HG03469 (cell line): ENCODE results near the gene SUCO.
"Not testable (repeated sequence)": the region's sequence is repeated elsewhere in the genome, so short reads cannot be mapped to it uniquely, and the experiment has no call there.

Experiments used
- ATAC-seq: cut with Tn5 transposase; IDR thresholded peaks from one replicate; pipeline ENCODE4 v1.9.1; 2021; ENCODE audit warnings: mild to moderate bottlenecking, moderate library complexity, moderate number of reproducible peaks; ENCODE audit not compliant: unreplicated experiment

SUCO gene

DNA sequence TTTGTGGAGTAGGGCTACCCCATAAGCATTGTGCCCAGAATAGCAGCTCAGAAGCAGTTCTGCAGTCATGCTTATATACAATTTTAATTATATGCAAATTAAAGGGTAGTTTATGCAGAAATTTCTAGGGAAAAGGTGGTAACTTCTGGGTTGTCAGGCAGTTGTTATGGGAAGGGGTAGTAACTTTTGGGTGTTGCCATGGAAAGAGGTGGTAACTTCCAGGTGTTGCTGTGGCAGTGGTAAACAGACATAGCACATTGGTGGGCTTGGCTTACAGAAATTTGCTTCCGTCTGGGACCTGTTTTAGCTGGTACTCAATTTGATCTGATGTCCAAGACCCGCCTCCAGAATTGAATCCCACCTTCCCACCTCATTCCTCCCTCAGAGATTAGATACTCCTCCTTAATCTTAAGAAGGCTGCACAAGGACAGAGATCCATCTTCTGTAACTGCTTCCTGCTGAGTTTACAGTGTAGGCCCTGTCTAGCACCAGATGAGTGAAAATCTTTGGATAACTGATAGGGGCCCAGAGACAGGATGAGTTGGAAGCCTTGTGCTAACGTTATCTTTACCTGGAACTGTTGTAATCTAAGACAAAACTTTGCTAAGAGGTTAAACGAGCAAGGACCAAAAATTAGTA is 26.7 kb downstream of the SUCO start:
- no peak for ATAC-seq

DNA sequence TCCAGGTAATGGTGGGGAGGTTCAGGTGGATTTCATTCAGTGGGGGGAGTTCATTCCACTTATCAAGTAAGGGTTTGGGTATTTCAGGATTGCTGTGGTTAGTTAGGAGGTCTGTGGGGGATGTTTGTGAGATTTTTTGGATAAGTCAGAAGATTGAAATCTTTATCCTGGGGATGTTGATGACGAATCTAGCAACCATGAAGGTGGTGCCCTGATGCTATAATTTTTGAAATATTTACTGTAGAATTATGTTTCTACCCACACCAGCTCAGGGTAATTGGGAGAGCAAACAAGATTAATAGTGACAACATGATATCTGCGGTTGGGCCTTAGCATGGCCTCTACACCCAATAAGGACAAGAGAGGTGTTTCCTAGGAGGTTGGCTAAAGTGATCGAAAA is 28.3 kb downstream of the SUCO start:
- ATAC-seq, result no peak

DNA sequence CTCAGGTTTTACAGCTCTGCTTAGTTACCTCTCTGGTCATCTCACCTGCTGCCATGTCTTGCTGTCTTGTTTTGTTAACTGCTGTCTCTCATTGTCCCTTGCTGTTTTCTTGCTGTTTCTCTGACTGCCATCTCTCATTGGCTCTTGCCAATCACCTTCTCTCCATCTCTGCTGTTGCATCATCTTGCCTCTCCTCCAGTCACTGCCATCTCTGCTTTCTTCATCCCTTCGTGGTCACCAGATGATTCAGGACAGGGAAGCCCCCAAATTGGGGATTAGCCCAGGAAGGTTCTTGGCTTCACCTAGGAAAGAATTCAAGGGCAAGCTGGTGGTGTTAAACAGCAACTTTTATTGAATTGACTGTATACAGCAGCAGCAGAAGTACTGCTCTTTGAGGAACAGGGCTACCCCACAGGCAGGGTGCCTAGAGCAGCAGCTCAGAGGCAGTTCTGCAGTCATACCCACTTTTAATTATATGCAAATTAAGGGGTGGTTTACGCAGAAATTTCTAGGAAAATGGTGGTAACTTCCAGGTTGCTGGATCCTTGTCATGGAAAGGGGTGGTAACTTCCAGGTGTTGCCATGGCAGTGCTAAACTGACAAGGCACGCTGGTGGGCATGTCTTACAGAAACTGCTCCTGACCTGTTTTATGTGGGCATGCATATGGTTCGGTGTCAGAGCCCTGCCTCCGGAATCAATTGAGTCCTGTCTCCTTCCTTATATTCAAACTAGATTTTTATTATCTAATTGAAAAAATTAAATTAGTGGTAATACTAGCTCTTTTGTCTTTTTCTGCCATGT is 33.4 kb downstream of the SUCO start:
- no peak for ATAC-seq

DNA sequence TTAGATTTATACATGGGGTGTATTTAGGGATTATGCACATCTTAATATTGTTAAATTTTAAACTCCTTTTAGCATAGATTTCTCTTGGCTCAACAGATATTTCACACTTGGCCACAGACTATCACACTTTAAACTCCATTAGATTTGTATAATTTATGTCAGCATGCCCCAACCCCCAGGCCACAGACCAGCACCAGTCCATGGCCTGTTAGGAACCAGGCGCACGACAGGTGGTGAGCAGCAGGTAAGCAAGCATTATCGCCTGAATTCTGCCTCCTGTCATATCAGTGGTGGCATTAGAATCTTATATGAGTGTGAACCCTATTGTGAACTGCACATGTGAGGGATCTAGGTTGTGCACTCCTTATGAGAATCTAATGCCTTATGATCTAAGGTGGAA is 34.8 kb downstream of the SUCO start:
- ATAC-seq, result no peak

DNA sequence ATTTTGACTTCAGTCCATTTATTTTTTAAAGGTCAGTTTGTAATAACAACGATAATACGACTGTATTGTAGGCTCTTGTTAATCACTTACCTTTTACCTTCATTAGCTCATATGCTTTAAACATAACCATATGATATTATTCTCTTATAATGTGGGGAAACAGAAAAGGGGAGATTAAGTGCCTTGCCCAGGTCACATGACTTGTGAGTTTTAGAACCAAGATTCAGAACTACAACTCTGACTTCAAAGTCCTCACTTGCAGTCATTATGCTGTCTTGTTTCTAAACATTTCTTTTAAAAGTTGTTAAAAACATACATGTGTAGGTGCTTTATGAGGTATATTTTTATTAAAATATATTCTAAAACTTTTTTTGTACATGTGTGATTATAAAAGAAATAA is 41.1 kb downstream of the SUCO start:
- ATAC-seq, result no peak

DNA sequence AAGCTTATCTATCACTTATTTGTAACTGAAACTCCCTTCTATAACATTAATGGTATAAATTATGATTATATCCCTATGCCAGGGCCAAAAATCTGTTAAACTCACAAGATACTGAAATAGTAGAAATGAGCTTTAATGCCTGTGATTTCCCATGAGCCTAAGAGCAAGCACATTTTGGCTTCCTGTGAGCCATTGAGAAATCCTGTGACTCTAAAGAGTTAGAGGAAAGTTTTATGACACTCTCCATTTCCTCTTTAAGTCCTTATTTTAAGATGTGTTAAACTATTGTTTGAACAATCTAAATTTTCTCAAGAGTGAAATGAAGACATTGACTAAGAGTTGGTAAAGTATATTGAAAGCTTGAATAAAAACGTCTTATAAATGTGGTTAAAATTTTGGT is 45.6 kb downstream of the SUCO start:
- no peak for ATAC-seq

DNA sequence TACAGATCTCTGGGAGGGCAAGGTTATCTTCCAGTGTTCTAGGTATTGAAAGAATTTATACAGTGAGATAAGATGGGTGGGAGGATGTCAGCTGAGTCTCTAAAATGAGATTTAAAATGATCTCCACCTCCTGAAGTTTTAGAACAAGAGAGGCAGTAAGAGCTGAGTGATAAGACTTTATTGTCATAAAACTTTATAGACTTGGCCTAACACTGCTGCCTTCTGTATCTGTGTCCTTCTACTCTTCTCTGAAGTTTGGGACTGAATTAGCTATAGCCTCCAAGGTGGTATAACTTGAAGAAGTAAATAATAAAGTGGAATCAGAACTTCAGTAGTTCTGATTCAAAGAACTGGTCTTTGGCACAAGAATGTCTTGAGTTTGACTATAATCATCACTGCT is 48.3 kb downstream of the SUCO start:
- ATAC-seq, result no peak

DNA sequence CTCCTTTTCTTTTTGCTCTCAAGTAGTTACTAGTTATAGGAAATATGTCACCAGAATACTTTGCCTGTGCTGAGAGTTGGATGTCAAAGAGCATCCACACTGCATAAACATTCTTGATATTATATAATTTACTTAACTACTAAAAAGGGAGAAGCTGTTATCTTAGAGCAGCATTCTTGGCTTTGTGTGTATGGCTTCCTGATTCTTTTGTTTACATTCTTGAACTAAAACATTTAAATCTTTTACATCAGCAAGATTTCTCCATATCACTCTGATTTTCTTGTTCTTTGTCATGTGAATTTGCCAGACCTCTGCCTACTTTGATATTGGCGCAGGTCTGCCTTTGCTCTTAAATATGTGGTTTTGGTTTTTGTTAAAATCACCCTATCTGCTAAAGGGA is 48.8 kb downstream of the SUCO start:
- ATAC-seq, result no peak

DNA sequence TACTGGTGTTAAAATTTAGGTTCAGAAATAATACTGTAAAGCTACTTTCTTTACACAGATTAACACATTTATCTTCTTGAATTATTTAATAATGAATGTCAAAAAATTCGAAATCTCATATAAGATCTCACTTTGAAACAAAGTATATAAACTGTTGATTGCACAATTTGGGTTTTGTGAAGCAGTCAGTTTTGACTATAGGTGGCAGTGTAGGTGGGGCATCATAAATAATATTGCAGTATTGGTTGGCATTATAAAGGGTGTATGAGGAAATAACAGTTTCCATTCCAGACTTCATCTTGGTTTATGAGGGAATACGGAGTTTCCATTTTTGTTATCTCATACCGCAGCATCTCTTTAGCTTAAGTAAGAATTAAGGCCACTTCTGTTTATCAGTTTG is 49.9 kb downstream of the SUCO start:
- ATAC-seq, result no peak

DNA sequence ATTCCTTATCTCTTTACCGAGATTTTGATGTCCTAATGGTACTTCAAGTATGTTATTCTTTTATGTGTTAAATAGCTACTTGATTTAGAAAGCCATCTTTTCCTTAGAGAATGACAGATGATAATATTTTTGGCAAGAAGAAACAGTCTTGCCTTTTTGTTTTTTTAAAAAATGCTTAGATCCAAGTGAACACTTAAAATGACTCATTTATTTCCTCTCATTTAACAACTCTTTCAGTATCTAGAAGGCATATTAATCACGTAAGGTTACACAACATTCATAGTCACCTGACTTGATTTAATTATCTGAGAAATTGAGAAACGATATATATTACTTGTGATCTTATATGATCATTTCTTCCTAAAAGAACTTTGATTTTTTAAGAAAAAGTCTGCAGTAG is 52.4 kb downstream of the SUCO start:
- no peak for ATAC-seq

DNA sequence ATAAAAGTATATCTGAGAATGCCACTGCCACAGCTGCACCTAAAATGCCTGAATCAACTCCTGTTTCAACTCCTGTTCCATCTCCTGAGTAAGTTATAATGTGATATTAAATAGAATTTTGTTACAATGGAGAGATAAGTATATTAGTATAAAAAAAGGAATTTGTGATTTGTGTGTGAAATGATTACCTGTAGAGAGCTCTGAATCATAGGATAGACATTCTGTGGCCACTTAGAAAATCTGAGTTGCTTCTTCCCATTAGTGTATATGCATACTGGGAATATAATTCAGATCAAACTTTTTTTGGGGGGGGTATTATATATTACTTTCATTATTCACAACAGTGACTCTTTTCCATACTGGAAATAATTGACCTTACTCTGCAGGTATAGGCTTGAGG is 52.9 kb downstream of the SUCO start:
- no peak for ATAC-seq

DNA sequence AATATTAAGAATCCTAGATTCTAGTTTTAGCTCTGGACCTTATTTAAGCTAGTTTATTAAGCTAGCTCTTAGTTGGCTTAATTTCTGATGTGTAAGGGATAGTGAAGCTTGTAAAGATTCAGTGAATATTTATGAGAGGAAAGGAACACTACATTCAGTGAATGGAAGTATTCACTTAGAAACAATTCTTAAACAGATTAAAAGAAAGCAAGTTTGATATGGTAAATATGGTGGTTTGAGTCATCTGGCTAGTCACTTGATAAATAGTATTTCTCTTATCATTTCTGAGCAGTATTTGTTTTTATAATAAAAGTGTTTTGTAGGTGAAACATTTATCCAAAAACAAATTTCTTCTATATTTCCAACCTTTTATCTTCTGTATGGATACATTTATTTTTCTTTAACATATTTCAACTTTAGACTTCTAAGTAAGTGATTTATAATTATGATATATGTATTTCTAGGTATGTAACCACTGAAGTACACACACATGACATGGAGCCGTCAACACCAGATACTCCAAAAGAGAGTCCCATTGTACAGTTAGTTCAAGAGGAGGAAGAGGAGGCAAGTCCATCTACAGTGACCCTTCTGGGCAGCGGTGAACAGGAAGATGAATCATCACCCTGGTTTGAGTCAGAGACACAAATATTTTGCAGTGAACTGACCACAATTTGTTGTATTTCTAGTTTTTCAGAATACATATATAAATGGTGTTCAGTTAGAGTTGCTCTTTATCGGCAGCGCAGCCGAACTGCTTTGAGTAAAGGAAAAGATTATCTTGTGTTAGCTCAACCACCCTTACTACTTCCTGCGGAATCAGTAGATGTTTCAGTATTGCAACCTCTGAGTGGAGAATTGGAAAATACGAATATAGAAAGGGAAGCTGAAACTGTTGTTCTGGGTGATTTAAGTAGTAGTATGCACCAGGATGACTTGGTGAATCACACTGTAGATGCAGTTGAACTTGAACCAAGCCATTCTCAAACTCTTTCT is 55.6 kb downstream of the SUCO start:
- ATAC-seq, result no peak

DNA sequence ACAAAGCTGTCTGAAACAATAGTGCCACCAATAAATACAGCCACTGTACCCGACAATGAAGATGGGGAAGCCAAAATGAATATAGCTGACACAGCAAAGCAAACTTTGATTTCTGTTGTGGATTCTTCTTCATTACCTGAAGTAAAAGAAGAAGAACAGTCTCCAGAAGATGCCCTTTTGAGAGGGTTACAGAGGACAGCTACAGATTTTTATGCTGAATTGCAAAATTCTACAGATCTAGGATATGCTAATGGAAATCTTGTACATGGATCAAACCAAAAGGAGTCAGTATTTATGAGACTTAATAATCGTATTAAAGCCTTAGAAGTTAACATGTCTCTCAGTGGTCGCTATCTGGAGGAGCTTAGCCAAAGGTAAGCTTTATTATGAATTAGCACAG is 56.6 kb downstream of the SUCO start:
- no peak for ATAC-seq

DNA sequence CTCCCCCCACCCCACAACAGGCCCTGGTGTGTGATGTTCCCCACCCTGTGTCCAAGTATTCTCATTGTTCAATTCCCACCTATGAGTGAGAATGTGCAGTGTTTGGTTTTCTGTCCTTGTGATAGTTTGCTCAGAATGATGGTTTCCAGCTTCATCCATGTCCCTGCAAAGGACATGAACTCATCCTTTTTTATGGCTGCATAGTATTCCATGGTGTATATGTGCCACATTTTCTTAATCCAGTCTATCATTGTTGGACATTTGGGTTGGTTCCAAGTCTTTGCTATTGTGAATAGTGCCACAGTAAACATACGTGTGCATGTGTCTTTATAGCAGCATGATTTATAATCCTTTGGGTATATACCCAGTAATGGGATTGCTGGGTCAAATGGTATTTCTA is 58.5 kb downstream of the SUCO start:
- ATAC-seq, result not testable (repeated sequence)

DNA sequence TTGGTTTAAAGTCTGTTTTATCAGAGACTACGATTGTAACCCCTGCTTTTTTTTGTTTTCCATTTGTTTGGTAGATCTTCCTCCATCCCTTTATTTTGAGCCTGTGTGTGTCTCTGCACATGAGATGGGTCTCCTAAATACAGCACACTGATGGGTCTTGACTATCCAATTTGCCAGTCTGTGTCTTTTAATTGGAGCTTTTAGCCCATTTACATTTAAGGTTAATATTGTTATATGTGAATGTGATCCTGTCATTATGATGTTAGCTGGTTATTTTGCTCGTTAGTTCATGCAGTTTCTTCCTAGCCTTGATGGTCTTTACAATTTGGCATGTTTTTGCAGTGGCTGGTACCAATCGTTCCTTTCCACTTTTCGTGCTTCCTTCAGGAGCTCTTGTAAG is 62.1 kb downstream of the SUCO start:
- ATAC-seq, result not testable (repeated sequence)

DNA sequence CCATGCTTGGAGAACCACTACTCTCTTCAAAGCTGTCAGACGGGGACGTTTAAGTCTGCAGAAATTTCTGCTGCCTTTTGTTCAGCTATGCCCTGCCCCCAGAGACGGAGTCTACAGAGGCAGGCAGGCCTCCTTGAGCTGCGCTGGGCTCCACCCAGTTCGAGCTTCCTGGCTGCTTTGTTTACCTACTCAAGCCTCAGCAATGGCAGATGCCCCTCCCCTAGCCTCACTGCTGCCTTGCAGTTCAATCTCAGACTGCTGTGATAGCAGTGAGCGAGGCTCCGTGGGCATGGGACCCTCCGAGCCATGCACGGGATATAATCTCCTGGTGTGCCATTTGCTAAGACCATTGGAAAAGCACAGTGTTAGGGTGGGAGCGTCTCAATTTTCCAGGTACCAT is 63.8 kb downstream of the SUCO start:
- ATAC-seq, result not testable (repeated sequence)

DNA sequence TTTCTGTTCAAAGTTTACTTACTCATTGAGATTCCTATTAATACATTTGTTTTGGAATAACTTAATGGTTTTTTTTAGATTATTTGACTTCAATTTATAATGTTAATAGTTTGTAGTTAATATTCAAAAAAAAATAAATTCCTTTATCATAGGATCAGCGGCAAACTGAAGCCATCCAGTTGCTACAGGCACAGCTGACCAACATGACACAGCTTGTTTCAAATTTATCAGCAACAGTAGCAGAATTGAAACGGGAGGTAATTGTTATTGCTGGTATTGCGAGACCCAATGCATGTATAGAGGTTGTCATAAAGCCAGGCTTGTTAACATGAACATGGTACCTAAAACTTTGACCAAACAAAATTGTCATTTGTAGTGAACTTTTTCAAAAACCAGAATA is 67.0 kb downstream of the SUCO start:
- ATAC-seq, result no peak

DNA sequence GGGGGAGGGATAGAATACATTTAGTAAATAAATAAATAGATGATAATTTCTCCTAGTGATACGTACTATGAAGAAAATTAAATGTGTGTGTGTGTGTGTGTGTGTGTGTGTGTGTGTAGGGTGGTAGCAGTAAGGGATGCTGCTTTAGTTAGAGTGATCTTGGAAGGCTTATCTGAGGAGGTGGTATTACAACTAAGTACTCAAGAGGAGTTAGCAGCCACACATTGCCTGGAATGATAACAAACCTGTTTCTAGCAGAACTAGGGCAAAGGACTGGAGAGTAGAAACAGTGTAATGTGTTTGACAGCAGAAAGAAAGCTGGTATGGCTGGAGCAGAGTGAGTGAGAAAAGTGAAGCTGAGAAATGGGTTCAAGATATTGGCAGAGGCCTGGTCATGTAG is 67.7 kb downstream of the SUCO start:
- no peak for ATAC-seq

DNA sequence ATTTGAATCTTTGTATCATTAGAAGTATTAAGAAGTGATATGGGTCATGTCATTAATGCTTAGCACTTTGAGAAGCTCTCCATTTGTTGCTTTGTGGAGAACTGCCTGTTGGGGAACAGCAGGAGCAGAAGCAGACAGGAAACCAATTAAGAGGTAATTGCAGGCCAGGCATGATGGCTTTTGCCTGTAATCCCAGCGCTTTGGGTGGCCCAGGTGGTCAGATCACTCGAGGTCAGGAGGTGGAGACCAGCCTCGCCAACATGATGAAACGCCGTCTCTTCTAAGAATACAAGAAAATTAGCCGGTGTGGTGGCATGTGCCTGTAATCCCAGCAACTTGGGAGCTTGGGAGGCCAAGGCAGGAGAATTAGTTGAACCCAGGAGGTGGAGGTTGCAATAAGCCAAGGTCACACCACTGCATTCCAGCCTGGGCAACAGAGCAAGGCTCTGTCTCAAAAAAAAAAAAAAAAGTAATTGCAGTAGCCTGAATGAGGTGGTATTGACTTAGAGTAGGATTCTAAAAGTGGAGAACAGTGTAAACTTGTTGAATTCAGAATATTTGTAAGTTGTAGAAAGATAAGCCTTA is 68.2 kb downstream of the SUCO start:
- no peak for ATAC-seq

DNA sequence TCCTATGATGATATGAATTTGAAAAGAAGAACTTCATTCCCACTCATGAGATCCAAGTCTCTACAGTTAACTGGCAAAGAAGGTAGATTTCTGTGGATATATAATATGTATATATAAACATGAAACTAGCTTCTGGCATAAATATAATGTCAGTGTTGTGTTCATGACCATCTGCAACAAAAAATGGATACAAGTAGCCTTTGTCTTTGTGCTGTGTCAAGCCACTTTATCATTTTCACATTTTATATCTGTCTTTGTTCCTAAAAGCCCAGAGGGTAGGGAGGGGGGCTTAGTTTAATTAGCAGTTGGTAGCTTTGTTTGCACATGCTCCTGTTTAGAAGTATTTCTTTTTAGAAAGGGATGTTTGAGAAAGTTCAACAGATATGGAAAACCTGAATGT is 69.8 kb downstream of the SUCO start:
- no peak for ATAC-seq

DNA sequence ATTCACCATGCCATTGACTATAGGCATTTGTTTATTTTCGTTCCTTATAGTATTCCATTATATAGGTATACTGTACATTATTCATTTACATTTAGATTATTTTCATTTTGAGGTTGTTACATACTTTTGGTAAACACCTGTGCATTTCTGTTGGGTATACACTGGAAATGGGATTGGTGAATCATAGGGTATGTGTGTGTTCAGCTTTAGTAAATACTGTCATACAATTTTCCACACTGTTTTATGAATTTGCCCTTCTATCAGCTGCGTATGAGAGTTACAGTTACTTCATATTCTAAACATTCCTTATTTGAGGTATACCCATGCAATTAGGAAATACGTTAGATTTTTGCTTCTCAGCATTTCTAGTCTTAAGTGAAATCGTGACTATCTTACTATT is 70.9 kb downstream of the SUCO start:
- ATAC-seq, result no peak
